GM21447 (cell line): ENCODE measurements around the gene NEURL1B.

Experiments
- ATAC-seq: cut with Tn5 transposase; IDR thresholded peaks from one replicate; pipeline ENCODE4 v1.9.1; 2021; ENCODE audit not compliant: unreplicated experiment

The NEURL1B gene

DNA sequence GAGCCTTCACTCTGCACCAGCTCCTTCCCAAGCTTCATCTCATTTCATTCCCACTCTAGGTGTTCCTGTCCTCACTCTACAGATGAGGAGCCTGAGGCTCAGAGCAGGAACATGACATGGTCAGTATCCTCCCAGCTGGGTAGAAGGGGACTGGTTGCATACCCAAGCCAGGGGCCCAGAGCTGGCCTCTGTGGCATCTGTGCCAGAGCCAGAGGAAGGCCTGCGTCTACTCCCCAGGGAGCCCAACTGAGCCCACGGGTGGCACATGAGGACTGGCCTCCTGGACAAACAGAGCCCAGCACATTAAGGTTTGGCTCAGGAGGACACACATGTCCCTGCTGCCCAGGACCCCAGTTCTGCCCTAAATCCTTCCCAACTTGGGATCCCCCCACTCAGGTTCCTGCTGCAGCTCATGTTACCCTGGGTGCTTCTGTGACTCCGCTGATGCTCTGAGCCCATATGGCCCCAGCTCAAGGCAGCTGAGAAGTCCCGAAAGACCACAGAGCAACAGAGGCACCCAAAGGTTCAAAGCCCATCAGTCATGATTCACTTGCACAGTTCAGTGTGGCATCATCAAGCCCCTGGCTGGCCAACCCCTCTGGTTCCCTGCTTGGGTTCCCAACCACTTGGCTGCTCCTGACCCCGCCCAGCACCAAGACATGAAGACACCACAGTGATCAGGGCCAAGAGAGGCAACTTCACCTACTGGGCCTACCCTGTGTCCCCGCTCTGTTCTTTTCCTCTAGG is 8.5 kb upstream of the NEURL1B start:
- no peak for ATAC-seq

DNA sequence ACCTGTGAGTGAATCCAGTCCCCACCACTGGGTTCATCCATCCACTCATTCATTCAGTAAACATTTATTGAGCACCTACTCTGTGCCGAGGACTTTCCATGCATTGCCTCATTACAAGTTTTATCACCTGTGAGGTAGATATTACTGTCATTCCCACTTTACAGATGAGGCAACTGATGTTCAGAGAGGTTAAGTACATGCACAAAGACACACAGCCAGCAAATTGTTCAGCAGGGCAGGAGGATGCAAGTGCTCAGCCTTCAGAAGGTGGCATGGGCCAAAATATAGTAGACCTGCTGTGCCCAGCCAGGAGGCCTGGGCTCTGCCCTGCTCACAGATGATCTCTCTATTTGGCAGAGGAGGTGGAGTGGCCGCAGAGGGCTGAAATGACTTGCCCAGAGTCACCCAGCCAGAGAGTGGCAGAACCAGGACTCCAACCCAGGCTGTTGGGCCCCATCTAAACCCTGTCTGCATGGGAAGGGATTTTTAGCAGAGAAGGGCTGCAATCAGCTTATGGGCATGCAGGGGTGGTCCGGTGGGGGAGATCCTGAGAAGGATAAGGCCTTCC is 7.6 kb upstream of the NEURL1B start:
- ATAC-seq, result no peak

DNA sequence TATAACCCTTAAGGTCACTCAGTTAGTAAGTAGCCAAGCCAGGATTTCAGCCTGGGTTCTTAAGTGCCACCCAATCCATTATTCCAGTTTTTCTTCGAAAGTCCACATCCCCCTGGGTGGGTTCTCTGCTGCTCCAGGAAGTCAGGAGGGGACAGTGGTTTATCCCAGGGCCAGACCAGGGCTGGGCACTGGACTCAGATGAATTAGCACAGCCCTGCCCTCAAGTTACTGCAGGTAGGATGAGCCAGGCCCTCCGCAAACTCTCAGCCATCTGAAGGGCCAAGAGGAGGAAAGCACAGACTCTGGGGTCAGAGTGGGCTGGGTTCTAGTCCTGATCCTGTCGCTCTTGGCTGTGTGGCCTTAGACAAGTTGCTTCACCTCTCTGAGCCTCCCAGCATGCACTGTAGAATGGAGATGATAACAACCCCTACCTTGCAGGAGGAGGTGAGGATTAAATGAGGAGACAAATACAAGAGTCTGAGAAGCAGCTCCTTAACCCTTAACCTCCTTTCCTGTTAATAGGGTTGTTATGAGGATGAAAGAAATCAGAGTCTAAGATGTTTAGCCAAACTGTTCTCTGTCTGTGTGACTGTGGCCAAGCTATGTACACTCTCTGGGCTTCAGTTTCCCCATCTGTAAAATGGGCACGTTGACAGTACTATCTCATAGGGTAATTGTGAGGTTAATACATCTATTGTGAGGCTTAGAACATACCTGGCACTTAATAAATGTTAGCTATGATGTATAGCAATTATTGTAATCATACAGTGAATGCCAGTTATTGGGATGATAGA is 6.8 kb upstream of the NEURL1B start:
- no peak for ATAC-seq

DNA sequence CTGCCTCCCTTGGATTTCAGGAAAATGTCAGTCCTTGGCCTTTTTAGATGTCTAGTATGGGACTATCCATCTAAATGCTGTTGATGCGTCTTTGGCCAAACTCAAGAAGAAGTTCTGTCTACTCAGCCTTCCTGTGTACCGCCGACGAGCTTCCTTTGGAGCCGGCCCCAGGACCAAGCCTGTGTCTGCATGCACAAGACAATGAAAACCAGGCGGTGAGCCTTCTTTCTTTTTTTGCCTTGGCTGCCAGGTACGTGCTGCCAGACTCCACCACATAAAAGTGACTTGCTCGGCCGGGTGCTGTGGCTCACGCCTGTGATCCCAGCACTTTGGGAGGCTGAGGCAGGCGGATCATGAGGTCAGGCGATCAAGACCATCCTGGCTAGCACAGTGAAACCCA is 6.0 kb upstream of the NEURL1B start:
- ATAC-seq, result no peak

DNA sequence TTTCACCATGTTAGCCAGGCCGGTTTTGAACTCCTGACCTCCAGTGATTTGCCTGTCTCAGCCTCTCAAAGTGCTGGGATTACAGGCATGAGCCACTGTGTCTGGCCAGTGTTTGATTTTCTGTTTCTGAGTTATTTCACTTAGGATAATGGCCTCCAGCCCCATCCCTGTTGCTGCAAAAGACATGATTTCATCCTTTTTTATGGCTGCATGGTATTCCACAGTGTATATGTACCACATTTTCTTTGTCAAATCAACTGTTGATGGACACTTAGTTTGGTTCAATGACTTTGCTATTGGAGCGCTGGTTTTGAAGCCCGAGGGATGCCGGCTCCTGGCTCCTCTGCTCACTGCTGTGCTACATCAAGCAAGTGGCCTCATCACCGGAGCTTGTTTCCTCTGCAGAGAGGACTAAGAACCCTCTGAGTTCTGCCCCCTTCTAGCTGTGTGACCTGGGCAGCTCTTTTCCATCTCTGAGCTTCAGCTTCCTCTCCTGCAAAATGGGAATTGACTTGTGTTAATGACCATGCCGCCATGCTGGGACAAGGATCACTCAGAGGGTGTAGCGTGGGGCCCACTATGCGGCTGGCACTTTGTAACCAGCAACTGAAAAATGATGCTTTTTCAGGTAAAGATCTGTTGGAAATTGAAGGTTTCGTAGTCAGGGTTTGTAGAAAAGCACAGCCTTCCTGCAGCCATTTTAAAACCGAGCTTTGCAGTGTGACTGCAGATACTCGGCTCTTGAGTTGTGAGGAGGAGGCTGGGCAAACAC is 4.6 kb upstream of the NEURL1B start:
- ATAC-seq, result no peak

DNA sequence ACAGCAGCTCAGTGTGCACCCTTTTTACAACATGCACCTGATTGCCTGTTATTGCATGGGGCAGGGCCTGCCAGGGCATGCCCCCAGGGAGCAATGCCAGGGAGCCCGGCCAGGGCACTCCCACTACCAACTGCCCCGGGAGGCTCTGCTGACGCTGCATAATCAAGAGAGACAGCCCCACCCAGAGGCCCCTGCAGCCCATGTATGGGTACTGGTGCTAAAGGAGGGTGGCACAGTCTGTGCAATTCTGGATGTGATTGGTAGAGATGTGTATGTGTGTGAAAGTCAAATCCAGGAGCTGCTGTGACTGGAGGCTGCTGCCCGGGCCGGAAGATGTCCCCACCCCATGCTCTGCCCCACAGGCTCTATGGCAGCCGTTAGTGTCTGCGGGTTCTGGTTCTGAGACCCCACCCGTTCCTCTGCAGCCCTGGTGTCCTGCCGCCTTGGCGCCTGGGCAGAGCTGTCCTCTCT is 3.9 kb upstream of the NEURL1B start:
- no peak for ATAC-seq

DNA sequence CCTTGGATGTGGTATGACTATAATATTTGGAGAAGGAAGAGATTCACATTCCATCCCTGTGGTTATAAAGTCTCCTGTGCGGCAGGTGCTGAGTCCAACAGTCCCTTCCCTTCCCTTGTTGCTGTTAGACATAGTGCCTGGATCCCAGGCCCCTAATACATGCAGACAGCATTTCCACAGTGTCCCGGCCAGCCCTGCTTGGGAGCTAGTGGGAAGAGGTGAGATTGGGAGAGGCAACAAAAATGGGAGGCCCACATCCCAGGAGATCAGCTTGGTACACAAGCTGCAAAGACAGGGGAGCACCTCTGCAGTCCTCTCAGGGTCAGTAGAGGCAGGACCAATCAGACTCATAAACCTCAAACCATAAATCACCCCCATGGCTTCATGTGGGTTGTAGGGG is 3.3 kb upstream of the NEURL1B start:
- no peak for ATAC-seq

DNA sequence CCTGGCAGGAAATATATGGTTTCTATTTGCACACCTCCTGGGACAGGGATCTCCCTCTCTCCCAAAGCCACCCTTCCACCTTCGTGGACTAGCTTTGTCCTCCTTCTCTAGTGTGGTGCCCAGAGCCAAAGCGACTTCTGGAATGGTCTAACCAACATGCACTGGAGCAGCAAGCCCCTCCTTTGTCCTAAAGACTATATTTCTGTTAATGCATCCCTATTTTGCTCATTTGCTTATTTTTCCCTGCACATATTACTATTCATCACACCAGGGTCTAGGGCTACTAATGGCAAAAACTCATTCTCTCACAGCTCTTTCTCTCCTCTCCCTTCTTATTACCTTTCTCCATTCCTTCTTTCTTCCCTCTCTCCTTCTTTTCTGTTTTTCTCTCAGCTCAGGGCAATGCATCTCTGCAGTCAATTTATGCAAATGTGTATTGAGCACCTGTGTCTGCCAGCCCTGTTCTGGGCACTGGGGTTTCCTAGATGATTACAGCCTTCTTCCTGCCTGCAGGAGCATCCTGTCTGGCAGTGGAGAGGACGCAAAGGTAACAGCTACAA is 2.8 kb upstream of the NEURL1B start:
- no peak for ATAC-seq

DNA sequence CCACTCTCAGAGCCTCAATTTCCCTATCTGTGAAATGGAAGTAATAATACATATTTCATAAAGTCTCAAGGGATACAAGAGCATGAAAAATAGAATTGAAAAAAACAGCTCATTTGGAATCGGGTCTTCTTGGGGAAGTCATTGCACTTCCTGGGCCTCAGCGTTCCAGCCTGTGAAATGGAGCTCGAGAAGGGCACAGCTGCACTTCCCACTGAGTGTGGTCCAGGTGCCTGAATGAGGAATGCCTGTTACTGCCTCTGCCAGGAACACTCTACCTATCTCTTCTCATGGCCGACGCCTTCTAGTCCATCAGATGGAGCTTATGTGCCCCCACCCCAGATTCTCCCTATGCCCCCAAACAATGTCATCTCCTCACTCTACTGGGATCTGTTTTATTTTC is 924 bp upstream of the NEURL1B start:
- ATAC-seq, result no peak

DNA sequence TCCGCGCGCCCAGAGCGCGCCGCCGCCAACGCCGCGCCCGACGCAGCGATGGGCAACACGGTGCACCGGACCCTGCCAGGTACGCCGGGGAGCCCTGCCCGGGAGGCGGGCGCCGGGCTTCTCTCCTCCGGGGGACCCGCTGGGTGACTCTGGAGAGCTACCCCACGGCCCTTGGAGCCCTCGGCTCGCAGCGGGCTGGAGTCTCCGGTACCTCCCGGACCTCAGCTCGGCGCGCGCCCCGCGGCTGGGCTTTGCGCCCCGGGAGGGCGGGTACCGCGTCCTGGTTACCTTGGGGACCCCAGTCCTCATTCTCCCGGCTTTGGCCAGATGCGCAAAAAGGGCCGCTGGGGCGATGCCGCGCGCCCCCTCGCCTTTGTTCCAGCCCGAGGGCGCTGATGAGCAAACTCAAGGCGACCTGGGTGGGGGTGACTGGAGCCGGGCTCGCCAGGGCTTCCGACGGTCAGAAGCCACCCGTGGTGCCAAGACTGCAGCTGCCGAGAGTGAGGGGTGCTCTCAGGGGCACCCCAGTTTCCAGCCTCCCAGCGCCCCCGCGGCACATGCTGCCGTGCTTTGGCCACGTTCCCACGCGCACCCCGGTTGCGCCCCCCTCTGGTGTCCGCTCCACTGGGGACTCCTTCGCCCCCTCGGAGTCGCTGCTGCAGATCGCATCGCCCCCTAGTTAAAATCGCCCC is 442 bp downstream of the NEURL1B start:
- ATAC-seq, result peak; percentile 16

DNA sequence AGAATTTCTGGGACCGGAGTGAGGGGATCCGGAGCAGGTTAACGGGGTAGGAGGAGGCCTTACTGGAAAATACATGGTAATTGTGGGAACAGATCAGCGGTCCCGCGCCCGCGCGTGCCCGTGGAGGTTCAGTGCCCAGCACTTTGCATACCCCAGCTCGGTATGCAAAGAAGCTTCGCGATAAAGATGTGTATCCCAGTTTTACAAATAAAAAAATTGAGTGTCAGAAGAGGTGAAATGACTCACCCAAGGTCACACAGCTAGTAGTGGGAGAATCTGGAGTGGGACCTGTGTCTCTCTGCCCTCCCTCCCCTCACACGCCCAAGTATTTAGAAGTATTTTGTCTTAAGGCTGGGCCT is 967 bp downstream of the NEURL1B start:
- no peak for ATAC-seq

DNA sequence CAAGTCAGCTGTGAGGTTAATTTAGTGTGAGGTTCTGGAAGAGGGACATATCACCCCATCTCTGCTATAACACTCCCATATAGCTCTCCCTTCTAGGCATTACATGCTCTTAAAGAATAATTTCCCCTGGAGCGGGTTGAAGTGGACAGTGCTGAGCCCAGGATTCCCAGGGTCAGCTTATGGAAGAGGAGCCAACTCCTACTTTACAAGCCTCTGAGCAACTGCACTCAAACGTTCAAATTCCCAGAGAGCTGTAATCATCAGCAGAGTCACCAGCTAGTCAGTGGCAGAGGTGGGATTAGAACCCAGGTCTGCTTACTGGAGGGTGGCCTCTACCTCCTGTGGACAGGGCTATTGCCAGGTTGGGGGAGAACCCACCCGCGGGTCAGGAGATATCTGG is 1.4 kb downstream of the NEURL1B start:
- no peak for ATAC-seq

DNA sequence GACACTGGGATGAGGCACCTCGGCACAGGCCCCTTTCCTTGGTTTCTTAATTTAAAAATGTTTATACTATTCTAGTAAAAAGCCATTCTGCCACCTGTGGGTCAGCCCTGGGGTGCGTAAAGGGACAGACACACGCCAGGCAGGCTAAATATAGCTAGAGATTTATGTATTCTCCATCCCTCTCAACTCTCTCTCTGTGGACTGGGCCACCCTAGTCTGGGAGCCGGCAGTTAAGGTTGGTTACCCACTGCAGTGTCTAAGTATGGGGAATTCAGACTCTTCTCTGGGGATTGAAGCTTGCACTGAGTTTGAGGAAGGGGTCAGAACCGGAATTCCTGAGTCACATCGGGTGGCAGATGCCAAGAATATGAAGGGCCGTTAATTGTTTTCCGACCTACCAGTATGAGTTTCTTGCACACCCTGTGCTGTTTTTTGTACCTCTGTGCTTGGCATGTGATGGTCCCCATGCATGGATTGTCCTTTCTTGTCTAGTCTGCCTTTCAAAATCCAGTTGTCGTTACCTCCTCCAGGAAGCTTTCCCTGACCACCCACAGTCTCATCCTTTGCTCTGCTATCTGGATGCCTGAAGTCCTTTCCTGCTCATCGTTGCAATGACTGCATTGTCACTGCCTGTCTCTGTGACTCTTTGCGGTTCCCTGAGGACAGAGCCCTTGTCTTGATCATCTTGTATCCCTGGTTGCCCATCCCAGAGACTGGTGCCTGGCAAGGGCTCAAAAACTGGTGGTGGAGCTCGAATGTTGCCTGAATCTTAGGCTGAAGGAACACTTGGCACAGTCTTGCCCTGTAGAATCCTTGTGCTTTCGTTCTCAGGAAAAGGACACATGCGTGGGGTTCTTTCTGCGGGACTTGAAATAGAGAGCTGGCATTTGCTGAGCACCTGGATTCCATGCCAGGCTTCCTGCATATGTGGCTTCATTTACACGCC is 2.1 kb downstream of the NEURL1B start:
- no peak for ATAC-seq

DNA sequence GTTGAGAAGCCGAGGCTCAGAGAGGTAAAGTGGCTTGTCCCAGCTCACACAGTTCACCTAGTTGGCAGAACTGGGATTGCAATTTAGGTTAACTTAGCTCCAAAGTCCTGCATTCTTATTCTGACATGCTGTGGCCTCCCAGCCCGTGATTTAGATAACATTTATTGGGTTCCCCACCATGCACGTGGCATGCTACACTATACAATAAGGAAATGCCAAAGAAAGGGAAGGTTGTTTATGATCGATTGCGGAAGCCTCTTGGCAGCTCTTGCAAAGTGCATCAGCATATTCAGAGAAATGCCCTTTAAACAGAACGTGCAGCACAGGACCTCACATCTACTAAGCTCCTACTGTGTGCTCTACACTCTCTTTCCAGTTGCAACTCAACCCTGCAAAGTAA is 3.2 kb downstream of the NEURL1B start:
- no peak for ATAC-seq

DNA sequence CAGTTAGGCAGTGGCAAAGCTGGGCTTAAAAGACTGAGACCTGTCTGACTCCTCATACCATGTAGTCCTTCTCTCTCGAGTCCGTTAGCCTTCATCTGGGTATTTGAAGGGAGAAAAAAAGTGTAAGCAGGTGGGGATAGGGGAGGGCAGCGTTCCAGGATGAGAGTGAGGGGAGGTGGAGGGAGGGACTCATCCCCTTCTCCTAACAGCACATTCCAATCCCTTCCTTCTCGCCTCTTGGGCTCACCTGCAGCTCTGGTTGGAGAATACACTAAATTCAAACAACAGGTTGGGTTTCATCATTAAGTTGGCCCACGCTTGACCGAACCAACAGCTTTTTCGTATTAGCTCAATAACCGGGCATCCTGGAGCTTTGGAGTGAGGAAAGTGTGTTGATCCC is 3.6 kb downstream of the NEURL1B start:
- no peak for ATAC-seq

DNA sequence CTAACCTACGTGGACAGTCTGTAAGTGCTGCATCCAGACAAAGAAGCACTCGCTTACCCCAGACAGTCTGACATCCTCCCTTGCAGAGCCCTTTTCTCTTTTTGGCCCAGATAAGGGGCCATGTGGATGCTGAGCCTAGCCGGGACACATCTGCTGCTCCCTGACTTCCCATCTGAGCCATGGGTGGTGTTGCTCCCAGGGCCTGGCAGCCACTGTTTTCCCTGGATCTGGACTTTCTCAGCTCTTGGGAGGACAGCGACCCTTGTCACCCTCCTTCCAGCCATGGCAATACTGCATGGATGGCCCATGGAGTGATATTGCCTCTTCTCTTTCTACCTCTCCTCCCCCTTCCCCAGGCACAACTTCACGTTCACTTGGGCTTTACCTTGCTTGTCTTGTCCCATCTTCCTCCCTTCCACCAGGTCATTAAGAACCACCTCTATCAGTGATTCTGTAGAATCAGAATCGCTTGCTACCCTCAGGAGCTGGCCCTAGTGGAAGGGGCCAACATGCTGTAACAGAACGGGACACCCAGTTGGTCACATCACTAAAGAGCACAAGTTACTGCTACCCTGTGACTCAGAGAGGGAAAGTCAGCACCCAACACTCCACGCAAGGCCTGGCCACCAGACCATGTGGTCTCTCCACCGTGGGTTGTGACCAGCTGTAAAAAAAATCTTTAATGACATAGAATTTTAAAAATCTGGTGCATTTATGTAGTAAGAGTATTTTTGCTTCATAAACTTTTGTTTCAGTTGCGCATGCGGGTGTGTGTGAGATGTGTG is 4.4 kb downstream of the NEURL1B start:
- ATAC-seq, result no peak

DNA sequence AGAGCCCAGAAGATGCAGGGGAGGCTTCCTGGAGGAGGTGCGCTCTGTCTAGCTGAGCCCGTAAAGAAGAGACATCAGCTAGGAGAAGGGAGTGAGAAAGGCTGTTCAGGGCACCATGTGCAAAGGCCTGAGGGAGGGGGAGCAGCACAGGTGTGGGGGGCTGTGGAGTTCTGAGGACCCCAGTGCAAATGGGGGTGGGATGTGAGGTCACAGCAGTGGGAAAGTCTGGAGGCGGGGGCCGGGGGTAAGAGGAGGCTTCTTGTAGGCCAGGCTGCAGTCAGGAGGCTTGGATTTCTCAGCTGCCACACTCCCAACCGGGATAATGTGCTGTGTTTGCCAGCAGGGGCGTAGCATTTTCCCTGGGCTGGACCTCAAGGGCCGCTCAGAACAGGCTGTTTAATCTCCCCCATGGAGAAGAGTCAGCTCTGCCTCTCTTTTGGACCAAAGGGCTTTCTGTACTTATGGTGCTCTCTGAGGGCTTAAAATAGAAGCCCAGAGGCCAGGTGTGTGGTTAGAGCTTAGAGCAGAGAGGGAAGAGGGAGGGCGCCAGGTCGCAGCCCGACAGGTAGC is 5.7 kb downstream of the NEURL1B start:
- no peak for ATAC-seq

DNA sequence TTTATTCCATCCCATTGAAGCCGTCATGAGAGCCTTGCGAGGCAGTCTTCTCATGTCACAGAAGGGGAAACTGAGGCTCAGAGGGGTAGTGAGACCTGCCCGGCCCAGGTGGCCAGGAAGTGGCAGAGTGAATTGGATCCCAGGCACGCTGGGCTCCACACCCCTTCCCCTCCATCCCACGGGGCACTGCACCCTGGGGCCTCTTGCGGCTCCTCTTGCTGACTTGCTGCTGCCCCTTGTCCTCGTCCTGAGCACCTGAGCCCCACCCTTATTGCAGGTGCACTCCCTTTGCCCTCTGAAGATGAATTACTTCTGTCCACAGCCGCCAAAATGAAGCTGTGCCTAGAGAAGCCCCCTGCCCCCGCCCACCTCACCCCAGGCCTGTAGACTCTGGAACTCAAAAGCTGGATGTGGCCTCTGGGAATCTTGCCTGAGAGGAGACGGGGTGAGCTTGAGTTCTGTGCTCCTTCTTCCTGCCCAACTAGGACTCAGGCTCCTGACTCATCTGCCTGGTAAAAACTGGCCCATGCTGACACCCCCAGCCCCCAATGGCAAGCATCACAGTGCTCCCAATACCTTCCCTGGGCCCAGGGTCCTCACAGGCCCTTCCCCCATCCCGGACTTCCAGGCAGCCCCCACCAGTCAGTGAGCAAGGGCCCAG is 6.4 kb downstream of the NEURL1B start:
- ATAC-seq, result no peak
